SK-MEL-5 (cell line): Measurements from ENCODE around the gene DTL. TPM values are rescaled to one million over a fixed set of nuclear protein-coding genes. Genes with fewer than 3 reads are reported as not detected.

Experiments
- DNase-seq: peaks from one replicate; pipeline ENCODE4 v3.0.0-alpha.2; 2016; ENCODE audit warnings: low read depth, low spot score
- in situ Hi-C: cut with HindIII; loops from 2 replicates; pipeline ENCODE4 v1.10.0; 2016; ENCODE audit warnings: low sequenced_read_pairs, high pct_unique_total_duplicates, low pct_unique_long_range_greater_than_20kb
- small RNA-seq, 2 experiments: library from RNA; depleted of rRNA; stranded (forward); fragments of <200 nt; gene quantifications; one replicate each; pipeline ENCODE3, GENCODE V24; 2014
- total RNA-seq: library from RNA; depleted of rRNA; stranded (reverse); fragments of >200 nt; shearing (Covaris generic); gene quantifications from 2 replicates; pipeline ENCODE4 v1.2.3, GENCODE V29; 2014; rRNA removed

The DTL gene
- total RNA-seq, 1 experiment from 2014 or later, result 25.6 TPM

- DNase-seq, result no peak
- in situ Hi-C loops, result no loop called here
Measured at GRCh38 chr1:212142883-212143530, 107.5 kb downstream of the DTL start.

GRCh38 chr1:212147581-212148033, 112.1 kb downstream of the DTL start:
- in situ Hi-C loops, result no loop called here
- DNase-seq, result no peak

DNA sequence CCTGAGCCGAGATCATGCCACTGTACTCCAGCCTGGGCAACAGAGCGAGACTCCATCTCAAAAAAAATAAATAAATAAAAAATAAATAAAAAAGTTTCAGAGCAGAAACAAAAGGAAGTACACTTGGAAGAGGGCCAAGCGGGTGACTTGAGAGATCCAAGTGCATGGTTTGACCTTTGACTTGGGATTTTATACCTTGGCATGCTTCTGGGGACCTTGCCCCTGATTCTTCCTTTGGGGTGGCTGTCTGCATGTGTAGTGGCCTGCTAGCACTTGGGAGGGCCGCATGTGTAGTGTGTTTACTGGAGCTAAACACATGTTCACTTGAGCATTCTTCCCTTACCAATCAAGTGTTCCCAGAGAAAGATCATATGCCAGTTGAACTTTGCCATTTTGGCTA, 114.0 kb downstream of the DTL start:
- no peak for DNase-seq
- in situ Hi-C loops, result no loop called here

DNA sequence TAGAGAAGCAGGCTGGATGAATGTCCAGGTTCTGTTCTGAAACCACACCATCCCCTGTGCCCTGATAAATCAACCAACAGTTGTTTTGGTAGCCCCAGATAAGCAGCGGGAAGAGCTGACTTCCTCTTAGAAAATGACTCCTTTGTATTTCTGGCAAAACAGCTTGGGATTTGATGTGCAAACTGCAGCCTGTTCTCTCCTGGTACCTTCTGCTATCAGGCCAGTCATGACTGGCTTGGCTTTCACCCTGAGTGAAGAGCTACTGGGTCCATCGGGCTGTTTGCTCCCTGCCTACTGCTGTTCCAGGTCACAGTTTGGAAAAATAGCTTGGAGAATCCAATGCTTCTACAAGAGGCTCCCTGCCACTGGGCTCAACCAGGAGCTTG, 116.8 kb downstream of the DTL start:
- peak; percentile 37 for DNase-seq
- in situ Hi-C loops, result no loop called here

- no peak for DNase-seq
- in situ Hi-C loops, result no loop called here
Measured at GRCh38 chr1:212152869-212153268, 117.3 kb downstream of the DTL start.

GRCh38 chr1:212153635-212154034, 118.1 kb downstream of the DTL start:
- in situ Hi-C loops, result no loop called here
- no peak for DNase-seq

Small RNA genes within 50 kb of the gene (small RNA-seq; reads per million reads assigned to genes)
- 0 reads per million in 2 experiments for gene MIR3122
- 0 reads per million in 2 experiments for gene RF00568
- gene RN7SKP98, result 0 to 0.05 reads per million in 2 experiments

Other genes with a start within 250 kb of the DTL start
- 67.1 and 73.3 TPM in 2 replicates for gene LPGAT1, start 205.0 kb upstream of the DTL start, total RNA-seq
- gene INTS7, start 191 bp upstream of the DTL start, total RNA-seq, result 20.7 and 25.4 TPM in 2 replicates
- 55.8 and 60.0 TPM in 2 replicates for gene PPP2R5A, start 249.7 kb downstream of the DTL start, total RNA-seq